ENCODE data around the gene HOXA4. TPM values are rescaled to one million over a fixed set of nuclear protein-coding genes. Genes with fewer than 3 reads are reported as not detected.

HOXA4 gene
- total RNA-seq, 2 experiments from 2014 or later: 0.25 TPM; not detected in 1

GRCh38 chr7:27098578-27099451, 31.7 kb downstream of the HOXA4 start:
- ATAC-seq (no peak), DNase-seq (no peak)
- H3K27ac Mint-ChIP-seq: no peak overlapping the region
- H3K9me3 Mint-ChIP-seq: no peaks in the 10 kb centered on the region
- ChIA-PET CTCF (interaction anchor here (1.5 to 2.4 kb wide), 2 partner anchors 8 to 52 kb away, joined by 4 to 9 read pairs; no protein-coding TSS in a partner anchor), POLR2A (interaction anchor here (1.3 kb wide), 1 partner anchor 12 kb away, joined by 3 read pairs; no protein-coding TSS in a partner anchor)
- no peak for TF ChIP-seq CTCF (IDR thresholded peaks at IDR 0.05)
- peaks cover 30% of the 10 kb centered on the region for H3K4me1 Mint-ChIP-seq (ENCODE audit: low read depth)
- intact Hi-C loops (cut with micrococcal nuclease): no loop called here
- no peak overlapping the region for H3K4me3 Mint-ChIP-seq
- H3K27me3 Mint-ChIP-seq: peaks cover 55% of the 10 kb centered on the region
- peaks cover 4% of the 10 kb centered on the region for H3K36me3 Mint-ChIP-seq (ENCODE audit: low read depth)

DNA sequence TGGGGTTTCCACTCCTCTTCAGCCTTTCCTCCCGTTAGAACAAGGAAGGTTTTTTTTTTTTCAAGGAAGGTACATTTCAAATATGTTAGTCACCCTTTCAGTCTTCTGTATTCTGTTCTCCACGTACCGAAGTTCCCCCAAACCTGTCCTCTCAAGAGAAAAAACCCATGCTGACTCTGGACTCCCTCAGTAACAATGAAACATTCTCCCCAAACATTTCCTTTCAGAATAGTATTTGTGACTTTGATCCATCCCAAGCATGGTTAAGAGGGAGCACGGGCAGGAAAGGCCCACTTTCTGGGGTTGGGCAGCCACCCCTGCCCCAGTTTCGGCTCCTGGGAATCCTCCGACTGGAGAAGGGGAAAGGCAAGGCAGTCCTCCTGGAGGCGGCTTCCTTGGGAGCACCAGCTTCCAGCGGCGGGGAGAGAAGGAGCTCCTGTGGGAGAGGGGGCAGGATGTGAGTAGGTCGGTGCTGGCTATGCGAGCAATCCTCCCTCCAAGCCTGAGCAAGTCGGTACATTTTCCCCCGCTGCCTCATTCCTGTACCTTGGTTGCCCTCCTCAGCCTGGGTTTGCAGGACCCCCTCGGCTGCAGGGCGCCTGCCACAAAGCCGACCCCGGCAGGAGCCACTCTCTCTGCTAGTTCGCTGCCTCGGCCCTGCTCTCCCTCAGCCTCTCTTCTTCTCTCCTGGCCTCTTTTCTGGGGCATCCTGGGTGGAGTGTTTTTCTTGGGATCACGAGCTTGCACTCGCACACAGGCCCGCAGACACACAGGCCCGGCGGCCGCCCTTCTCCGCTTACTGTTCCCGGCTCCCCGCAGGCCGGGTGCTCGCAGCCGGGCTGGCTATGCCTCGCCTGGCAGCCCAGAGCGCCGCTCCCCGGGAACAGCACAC, 32.6 kb downstream of the HOXA4 start:
- ChIA-PET POLR2A (interaction anchor here (1.0 to 1.3 kb wide), 2 partner anchors 58 to 63 kb away, joined by 3 to 5 read pairs; partner anchors contain the start of gene HOXA7), CTCF (interaction anchor here (1.4 to 2.4 kb wide), 2 partner anchors 53 to 63 kb away, joined by 5 to 9 read pairs; no protein-coding TSS in a partner anchor)
- ATAC-seq: no peak
- TF ChIP-seq CTCF (IDR thresholded peaks at IDR 0.05): no peak
- Mint-ChIP-seq H3K36me3 (ENCODE audit: low read depth) (peaks cover 4% of the 10 kb centered on the region), H3K27me3 (peaks cover 51% of the 10 kb centered on the region), H3K4me3 (peak overlapping the region; percentile 77), H3K4me1 (ENCODE audit: low read depth) (peaks cover 26% of the 10 kb centered on the region), H3K27ac (no peak overlapping the region), H3K9me3 (no peaks in the 10 kb centered on the region)
- intact Hi-C loops (cut with micrococcal nuclease): no loop called here
- no peak for DNase-seq

DNA sequence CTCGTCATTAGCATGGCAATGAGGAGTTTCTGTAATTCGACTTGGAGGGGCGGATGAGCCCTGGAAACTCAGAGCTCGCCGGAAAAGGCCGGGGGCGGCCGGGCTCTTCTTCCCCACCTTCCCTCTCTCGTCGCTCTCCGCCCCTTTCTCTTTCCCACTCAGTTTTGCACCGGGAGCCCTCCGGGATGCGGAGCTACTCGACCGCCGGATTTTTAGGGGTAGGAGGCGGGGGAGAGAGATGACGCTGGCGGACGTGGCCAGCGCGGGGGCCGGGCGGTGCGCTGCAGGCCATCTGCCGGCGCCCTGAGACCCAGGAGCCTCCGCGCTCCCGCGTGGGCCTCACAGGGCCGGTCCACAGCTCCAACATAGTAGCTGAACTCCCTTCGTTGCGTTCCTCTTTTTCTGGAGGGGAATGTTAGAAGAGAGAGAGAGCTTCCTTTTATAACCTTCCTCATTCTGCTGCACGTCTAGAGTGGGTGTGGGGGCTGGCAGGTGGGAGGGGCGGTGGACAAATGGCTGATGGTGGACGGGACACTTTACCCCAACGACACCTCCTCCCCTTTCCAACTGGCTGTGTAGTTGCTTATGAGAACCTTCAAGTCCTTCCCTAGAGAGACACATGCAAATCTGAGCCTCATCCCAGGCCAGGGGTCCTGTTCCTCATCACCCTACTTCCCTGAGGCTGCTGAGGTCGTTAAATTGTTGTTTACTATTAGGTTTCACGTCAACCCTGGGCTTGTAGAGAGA, 33.6 kb downstream of the HOXA4 start:
- peaks cover 4% of the 10 kb centered on the region for H3K36me3 Mint-ChIP-seq (ENCODE audit: low read depth)
- H3K4me1 Mint-ChIP-seq (ENCODE audit: low read depth): peaks cover 20% of the 10 kb centered on the region
- peak overlapping the region; percentile 77 for H3K4me3 Mint-ChIP-seq
- intact Hi-C loops (cut with micrococcal nuclease): no loop called here
- no peak overlapping the region for H3K27ac Mint-ChIP-seq
- ATAC-seq (no peak), DNase-seq (peak; percentile 8)
- ChIA-PET CTCF (interaction anchor here (1.4 to 2.4 kb wide), 3 partner anchors 8 to 64 kb away, joined by 4 to 9 read pairs (median 5); no protein-coding TSS in a partner anchor), POLR2A (interaction anchor here (1.0 to 1.3 kb wide), 3 partner anchors 8 to 64 kb away, joined by 3 to 5 read pairs (median 3); partner anchors contain the start of gene HOXA7)
- H3K27me3 Mint-ChIP-seq: peaks cover 51% of the 10 kb centered on the region
- no peak for TF ChIP-seq CTCF (IDR thresholded peaks at IDR 0.05)
- no peaks in the 10 kb centered on the region for H3K9me3 Mint-ChIP-seq

- peaks cover 4% of the 10 kb centered on the region for H3K36me3 Mint-ChIP-seq (ENCODE audit: low read depth)
- POLR2A ChIA-PET: interaction anchor here (1.0 to 1.3 kb wide), 2 partner anchors 9 to 60 kb away, joined by 3 to 5 read pairs; partner anchors contain the start of gene HOXA7
- TF ChIP-seq CTCF (IDR thresholded peaks at IDR 0.05): no peak
- ATAC-seq: peak; percentile 95
- peak within 1 kb of the TSS; percentile 64 for H3K27ac Mint-ChIP-seq
- intact Hi-C loops (cut with micrococcal nuclease): no loop called here
- no peaks in the 10 kb centered on the region for H3K9me3 Mint-ChIP-seq
- H3K4me3 Mint-ChIP-seq: peak within 1 kb of the TSS; percentile 77
- CTCF ChIA-PET: interaction anchor here (0.6 to 2.4 kb wide), 4 partner anchors 9 to 65 kb away, joined by 3 to 9 read pairs (median 4); no protein-coding TSS in a partner anchor
- DNase-seq: peak; percentile 90
- peaks cover 50% of the 10 kb centered on the region for H3K27me3 Mint-ChIP-seq
- H3K4me1 Mint-ChIP-seq (ENCODE audit: low read depth): peaks cover 17% of the 10 kb centered on the region
These were observed 34.4 kb downstream of the HOXA4 start, which contains the start of gene HOXA1 for GRCh38 chr7:27095897-27096767. HOXA1 (minus strand) TSS chr7:27096000; CDS start chr7:27095912, 88 bp downstream.
